PC-9 (cell line): ENCODE measurements around the gene LOX. TPM values are rescaled to one million over a fixed set of nuclear protein-coding genes. Genes with fewer than 3 reads are reported as not detected.

Experiments used
- BruUV-seq: library from RNA; stranded (reverse); fragments of 400-500 nt; replicated peaks from 2 replicates; lab custom pipeline; 2021; lab: Mats Ljungman, UMichigan
- CTCF ChIA-PET: fragments of 300-600 bp; sonication (Branson Sonifier 250); formaldehyde crosslinking; loops from one replicate; lab custom pipeline; 2022; ENCODE audit warnings: antibody characterized with exemption; lab: Charles Lee
- POLR2A ChIA-PET: fragments of 300-600 bp; sonication (Branson Sonifier 250); formaldehyde crosslinking; loops from one replicate; lab custom pipeline; 2022; ENCODE audit warnings: antibody characterized with exemption; ENCODE audit not compliant: unreplicated experiment; lab: Charles Lee
- DNase-seq, 2 experiments: peaks; one replicate each; pipeline versions ENCODE4 v3.0.0 to v3.0.0-alpha.2; 2015 to 2022; ENCODE audit warnings: mixed read lengths in 1 of 2
- H2AFZ ChIP-seq: fragments of 200-600 bp; sonication (generic); 2 replicates; pipeline ENCODE4 v1.8.1; 2017; ENCODE audit warnings: antibody characterized with exemption
- H3F3A ChIP-seq: fragments of 200-600 bp; sonication (generic); 2 replicates; pipeline ENCODE4 v1.8.1; 2017; ENCODE audit warnings: antibody characterized with exemption, mild to moderate bottlenecking, low read depth; ENCODE audit not compliant: insufficient read depth
- H3K27ac ChIP-seq: fragments of 200-600 bp; sonication (generic); 2 replicates; pipeline ENCODE4 v1.6.1; 2016; ENCODE audit warnings: mixed run types
- H3K27me3 ChIP-seq: fragments of 200-600 bp; sonication (generic); 2 replicates; pipeline ENCODE4 v1.6.1; 2016; ENCODE audit warnings: low read depth, mixed run types; ENCODE audit not compliant: insufficient read depth
- H3K36me3 ChIP-seq: fragments of 200-600 bp; sonication (generic); 2 replicates; pipeline ENCODE4 v1.6.1; 2016; ENCODE audit warnings: low read depth, mixed run types
- H3K4me1 ChIP-seq: fragments of 200-600 bp; sonication (generic); replicated peaks from 2 replicates; pipeline ENCODE4 v1.6.1; 2016; ENCODE audit warnings: mixed run types; ENCODE audit not compliant: insufficient read depth
- H3K4me2 ChIP-seq: fragments of 200-600 bp; sonication (generic); 2 replicates; pipeline ENCODE4 v1.6.1; 2017; ENCODE audit warnings: mixed run types
- H3K4me3 ChIP-seq: fragments of 200-600 bp; sonication (generic); 2 replicates; pipeline ENCODE4 v1.6.1; 2016; ENCODE audit warnings: mixed run types
- H3K79me2 ChIP-seq: fragments of 200-600 bp; sonication (generic); 2 replicates; pipeline ENCODE4 v1.6.1; 2017; ENCODE audit warnings: low read depth, mixed run types
- H3K9me2 ChIP-seq: fragments of 200-600 bp; sonication (generic); 2 replicates; pipeline ENCODE4 v1.8.1; 2017; ENCODE audit warnings: mild to moderate bottlenecking; ENCODE audit not compliant: insufficient read depth
- H3K9me3 ChIP-seq: fragments of 200-600 bp; sonication (generic); 2 replicates; pipeline ENCODE4 v1.8.1; 2016; ENCODE audit warnings: low read depth; ENCODE audit not compliant: insufficient read depth
- H4K20me1 ChIP-seq: fragments of 200-600 bp; sonication (generic); 2 replicates; pipeline ENCODE4 v1.8.1; 2017; ENCODE audit not compliant: insufficient read depth
- EZH2 ChIP-seq: fragments of 200-600 bp; sonication (generic); IDR thresholded peaks from 2 replicates; pipeline ENCODE4 v1.8.0; 2017; ENCODE audit warnings: antibody characterized with exemption, low read depth
- intact Hi-C: fragments of 100-400 bp; cut with micrococcal nuclease; formaldehyde crosslinking; loops from one replicate; pipeline ENCODE4 v1.10.0; 2022; ENCODE audit not compliant: unreplicated experiment
- total RNA-seq: library from RNA; stranded (reverse); gene quantifications from 2 replicates; pipeline ENCODE4 v1.2.3, GENCODE V29; 2021
- TF ChIP-seq, protein P1 (sequence below): fragments of 200-600 bp; sonication (generic); conservative IDR thresholded peaks from 2 replicates; pipeline ENCODE4 v1.6.1; 2017; ENCODE audit warnings: mixed run types, antibody characterized with exemption, mild to moderate bottlenecking, moderate library complexity

The LOX gene
- total RNA-seq, 1 experiment from 2014 or later, result 3.2 TPM

DNA sequence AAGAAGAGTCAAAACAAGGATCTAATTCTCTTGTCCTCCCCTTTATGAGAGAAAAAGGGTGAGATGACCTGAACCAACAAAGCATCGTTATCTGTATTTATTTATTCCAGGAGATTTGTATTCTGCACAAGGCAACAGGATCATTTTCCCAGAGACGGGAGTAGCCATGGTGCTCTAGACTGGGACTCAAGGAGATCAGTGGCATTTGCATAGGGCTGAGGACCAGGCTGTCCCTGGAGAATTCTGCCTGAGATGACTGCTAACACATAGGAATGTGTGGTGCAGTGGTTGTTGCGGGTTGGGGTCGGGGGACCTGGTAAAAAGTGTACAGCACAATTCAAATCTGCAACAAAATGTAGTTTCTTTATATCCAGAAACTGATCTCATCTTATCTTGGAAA, 29.0 kb upstream of the LOX start:
- H3F3A ChIP-seq, result no peaks in the 10 kb centered on the region
- H3K4me2 ChIP-seq, result no peak overlapping the region
- no peaks in the 10 kb centered on the region for H3K9me3 ChIP-seq
- no peak overlapping the region for H3K27ac ChIP-seq
- no peaks in the 10 kb centered on the region for H3K9me2 ChIP-seq
- no peaks in the 10 kb centered on the region for H3K36me3 ChIP-seq
- intact Hi-C loops, result loop anchor here (10.0 kb wide), 1 partner anchor 1292 kb away; no protein-coding TSS in a partner anchor
- ChIA-PET CTCF (no interaction called here), POLR2A (no interaction called here)
- TF ChIP-seq, protein P1, sequence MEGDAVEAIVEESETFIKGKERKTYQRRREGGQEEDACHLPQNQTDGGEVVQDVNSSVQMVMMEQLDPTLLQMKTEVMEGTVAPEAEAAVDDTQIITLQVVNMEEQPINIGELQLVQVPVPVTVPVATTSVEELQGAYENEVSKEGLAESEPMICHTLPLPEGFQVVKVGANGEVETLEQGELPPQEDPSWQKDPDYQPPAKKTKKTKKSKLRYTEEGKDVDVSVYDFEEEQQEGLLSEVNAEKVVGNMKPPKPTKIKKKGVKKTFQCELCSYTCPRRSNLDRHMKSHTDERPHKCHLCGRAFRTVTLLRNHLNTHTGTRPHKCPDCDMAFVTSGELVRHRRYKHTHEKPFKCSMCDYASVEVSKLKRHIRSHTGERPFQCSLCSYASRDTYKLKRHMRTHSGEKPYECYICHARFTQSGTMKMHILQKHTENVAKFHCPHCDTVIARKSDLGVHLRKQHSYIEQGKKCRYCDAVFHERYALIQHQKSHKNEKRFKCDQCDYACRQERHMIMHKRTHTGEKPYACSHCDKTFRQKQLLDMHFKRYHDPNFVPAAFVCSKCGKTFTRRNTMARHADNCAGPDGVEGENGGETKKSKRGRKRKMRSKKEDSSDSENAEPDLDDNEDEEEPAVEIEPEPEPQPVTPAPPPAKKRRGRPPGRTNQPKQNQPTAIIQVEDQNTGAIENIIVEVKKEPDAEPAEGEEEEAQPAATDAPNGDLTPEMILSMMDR, result no peak
- no peak for TF ChIP-seq EZH2
- H3K4me3 ChIP-seq, result no peak overlapping the region
- no peaks in the 10 kb centered on the region for H3K79me2 ChIP-seq
- no peaks in the 10 kb centered on the region for H3K4me1 ChIP-seq
- no peak for DNase-seq
- BruUV-seq, result no TSS peak
- no peak overlapping the region for H2AFZ ChIP-seq
- no peaks in the 10 kb centered on the region for H4K20me1 ChIP-seq
- H3K27me3 ChIP-seq, result no peaks in the 10 kb centered on the region

DNA sequence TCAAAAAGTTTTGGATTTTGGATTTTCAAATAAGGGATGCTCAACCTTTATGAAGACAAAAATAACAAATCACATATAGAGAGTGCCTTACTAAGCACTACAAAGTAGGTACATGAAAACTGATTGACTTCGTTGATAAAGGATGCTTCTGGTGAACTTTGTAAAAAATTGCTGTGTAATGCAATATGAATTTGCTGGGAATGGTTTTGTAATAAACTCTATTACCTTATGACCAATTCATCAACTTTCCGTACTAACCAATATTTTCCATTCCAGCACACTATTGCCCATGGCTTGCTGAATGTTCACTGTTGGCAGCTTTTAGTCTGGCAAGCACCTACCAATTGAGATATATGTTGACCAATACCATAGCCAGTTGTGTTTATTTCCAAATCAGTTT, 27.9 kb upstream of the LOX start:
- Histone ChIP-seq H3F3A (no peaks in the 10 kb centered on the region), H3K4me1 (no peaks in the 10 kb centered on the region), H4K20me1 (no peaks in the 10 kb centered on the region), H3K27me3 (no peaks in the 10 kb centered on the region), H2AFZ (no peak overlapping the region), H3K27ac (no peak overlapping the region), H3K4me2 (no peak overlapping the region), H3K9me3 (no peaks in the 10 kb centered on the region), H3K79me2 (no peaks in the 10 kb centered on the region), H3K9me2 (no peaks in the 10 kb centered on the region), H3K4me3 (no peak overlapping the region), H3K36me3 (no peaks in the 10 kb centered on the region)
- TF ChIP-seq, protein P1, result no peak
- no peak for TF ChIP-seq EZH2
- no TSS peak for BruUV-seq
- CTCF ChIA-PET, result no interaction called here
- DNase-seq, result no peak
- intact Hi-C loops, result loop anchor here (10.0 kb wide), 1 partner anchor 1291 kb away; no protein-coding TSS in a partner anchor
- POLR2A ChIA-PET, result no interaction called here

GRCh38 chr5:122102825-122103224, 24.8 kb upstream of the LOX start:
- Histone ChIP-seq H2AFZ (no peak overlapping the region), H3K4me2 (no peak overlapping the region), H4K20me1 (no peaks in the 10 kb centered on the region), H3K27ac (no peak overlapping the region), H3F3A (no peaks in the 10 kb centered on the region), H3K9me2 (no peaks in the 10 kb centered on the region), H3K4me1 (peaks cover 13% of the 10 kb centered on the region), H3K4me3 (no peak overlapping the region), H3K27me3 (no peaks in the 10 kb centered on the region), H3K36me3 (no peaks in the 10 kb centered on the region), H3K9me3 (no peaks in the 10 kb centered on the region), H3K79me2 (no peaks in the 10 kb centered on the region)
- no peak for TF ChIP-seq EZH2
- TF ChIP-seq, protein P1, result no peak
- CTCF ChIA-PET, result no interaction called here
- intact Hi-C loops, result loop anchor here (10.0 kb wide), 1 partner anchor 1288 kb away; no protein-coding TSS in a partner anchor
- no peak for DNase-seq
- POLR2A ChIA-PET, result no interaction called here
- BruUV-seq, result no TSS peak
